T-helper 2 cell (primary cell): Measurements from ENCODE around the gene ITPR2.
A peak's percentile ranks its signal among the peaks of the same experiment; 100 is the strongest.
"Not testable (repeated sequence)": the region's sequence is repeated elsewhere in the genome, so short reads cannot be mapped to it uniquely, and the experiment has no call there.

ENCODE experiments used
- DNase-seq, 5 experiments: peaks; one replicate each; pipeline versions ENCODE4 v3.0.0 to v3.0.0-alpha.2; 2012 to 2022

ITPR2 gene

DNA sequence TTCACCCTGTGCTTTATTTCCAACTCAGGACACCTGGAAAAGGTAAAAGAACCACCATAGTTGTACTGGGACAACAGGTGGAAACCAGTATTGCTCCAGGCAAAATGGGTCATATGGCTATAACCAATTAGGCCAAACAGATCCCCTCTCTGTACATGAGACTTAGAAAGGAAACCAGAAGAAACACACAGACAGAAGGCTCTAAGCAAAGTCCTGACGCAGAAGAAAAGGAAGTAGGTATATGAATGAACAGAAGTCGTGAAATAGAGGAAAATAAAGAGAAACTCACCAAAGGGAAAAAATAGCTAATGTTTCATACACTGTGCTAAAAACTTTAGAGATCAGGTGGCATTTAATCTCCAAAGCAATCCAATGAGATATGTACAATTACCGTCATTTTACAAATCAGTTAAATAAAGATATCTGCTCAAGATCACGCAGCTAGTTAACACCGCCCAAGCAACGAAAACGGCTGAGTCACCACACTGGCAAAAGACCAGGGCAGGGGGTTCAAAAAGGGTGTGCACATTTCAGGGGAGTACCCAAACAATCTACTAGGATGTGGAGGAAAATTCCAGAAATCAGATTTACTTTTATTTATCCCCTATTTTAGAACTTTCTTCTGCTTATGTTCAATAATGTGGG lies 82.3 kb downstream of the ITPR2 start:
- DNase-seq = no peak

DNA sequence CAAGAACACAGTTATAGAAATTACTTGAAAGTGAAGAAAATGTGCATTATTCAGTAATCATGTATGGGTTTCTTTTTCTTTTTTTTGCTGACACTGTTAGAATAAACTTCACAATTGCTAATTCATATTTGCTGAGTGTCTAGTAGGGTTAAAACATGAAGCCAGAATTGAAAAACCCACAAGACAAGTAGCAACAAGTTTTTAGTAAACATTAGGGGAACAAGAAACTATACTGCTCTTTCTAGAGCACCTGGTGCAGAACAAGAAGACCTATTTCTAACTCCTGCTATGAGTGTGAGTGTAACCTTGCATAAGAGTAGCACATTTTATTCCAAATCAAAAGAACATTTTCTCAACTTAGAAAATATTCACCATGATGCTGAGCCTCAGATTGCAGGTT lies 83.2 kb downstream of the ITPR2 start:
- DNase-seq = peak in 1 of 5 experiments; percentile 61

DNA sequence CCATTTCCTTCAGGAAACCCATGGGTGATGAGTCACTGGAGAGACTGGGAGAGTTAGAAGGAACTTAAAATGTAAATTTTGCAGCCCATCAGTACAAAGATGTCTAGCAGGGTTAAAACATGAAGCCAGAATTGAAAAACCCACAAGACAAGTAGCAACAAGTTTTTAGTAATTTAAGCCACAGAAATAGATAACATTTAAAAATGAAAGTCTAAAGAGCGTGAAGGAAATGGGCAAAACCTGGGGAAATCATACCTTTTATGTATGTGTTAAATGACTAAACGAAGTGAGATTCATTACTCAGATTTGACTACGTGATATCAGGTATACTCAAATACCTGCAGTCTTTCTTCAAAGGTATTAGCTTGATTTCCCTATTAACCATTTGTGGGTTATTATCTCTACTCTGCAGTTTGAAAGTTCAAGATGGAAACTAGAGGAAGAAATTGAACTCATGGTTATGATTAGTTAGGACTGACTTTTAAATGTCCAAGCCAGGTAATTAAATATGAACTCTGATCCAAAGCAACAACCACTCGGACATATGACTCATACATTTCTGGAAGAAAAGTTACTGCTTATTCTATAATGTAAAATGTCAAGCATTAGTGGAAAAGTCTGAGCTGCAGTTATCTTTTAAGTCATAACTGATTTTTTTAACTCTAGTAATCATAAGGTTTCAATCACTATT lies 84.1 kb downstream of the ITPR2 start:
- peak in 1 of 5 experiments; percentile 75 for DNase-seq

- peak in 1 of 5 experiments; percentile 52 for DNase-seq
Observed at GRCh38 chr12:26748412-26748740, 84.6 kb downstream of the ITPR2 start.

- peak in 1 of 5 experiments; percentile 56 for DNase-seq
Observed at GRCh38 chr12:26746121-26746714, 86.8 kb downstream of the ITPR2 start.

DNA sequence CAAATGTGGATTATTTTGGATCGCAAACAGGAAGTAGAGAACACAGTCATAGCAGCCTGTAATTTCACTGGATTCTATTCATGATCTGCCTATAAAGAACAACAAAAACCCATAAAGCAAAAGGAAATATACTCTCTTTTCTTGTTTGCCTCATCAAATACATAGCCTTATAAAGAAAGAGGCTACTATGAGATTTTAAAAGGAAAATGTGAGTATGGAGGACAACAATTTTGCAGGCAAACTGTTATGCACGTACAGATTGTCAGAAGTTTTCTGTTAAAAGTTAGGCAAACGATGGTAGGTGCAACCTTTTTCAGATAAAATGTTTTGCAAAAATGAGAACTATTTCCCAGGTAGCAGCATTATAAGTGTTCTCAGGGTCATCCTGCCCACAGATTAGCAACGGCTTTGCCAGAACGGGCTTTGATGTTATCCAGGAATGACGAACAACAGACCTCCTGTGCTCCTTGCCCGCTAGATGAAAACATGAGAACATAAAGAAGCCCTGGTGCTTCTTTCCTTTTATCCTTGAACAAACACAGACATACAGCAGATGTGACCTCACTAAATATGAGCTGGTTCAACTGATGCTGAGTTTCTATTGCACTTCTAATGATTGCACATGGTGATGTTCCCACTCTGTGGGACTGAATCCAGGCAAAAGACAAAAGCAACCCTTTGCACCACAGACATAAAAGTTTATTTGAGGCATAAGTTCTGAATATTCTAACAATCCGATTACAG lies 88.1 kb downstream of the ITPR2 start:
- DNase-seq = no peak

DNA sequence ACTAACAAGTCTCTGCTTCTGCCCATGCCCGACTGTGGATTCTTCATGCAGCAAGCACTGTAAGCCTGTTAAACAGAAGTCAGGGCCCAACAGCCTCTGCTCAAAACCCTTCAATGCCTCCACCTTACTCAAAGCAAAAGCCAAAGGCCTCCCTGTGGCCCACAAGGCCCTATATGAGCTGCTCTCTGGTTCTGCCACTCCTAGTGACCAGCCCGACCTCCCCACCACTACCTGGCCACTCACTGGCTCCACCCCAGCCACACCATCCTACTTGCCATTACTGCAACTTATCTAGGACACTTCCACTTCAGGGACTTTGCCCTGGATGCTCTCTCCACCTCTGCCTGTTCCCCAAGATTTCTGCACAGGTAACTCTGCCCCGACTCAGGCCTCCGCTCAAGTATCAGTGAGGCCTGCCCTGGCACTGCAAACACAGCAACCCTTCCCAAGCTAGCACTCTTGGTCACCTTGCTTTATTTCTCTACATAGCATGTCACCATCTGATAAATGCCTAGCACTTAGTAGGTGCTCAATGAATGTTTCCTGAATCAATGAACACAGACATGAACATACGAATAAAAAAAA lies 88.9 kb downstream of the ITPR2 start:
- no peak for DNase-seq

DNA sequence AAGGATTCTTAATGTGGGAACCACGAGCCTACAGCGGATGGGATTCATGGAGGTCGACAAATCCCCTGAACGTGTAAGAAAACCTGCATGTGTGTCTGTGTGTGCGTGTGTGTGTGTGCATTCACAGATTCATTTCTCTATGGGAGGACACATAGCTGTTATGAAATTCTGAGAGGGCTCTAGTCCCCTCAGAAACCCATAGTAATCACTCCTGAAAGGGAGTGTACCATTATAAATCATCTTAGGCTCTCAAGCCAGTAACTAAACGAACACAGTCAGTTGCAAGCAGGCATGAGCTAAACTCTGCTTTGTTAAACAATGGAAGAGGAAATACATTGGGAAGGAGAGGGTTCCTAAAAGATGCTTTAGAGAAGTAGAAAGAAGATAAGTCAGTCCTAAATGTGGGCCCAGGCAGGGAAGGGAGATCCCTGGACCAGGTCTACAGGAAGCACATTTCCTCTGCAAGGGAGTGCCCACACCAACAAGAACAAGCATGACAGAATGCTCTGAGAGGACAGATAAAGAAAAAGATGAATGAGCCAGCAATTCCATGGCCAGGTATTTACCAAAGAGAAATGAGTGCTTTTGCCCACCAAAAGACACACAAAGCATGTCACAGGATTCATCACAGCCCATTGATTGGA lies 91.3 kb downstream of the ITPR2 start:
- DNase-seq = no peak

DNA sequence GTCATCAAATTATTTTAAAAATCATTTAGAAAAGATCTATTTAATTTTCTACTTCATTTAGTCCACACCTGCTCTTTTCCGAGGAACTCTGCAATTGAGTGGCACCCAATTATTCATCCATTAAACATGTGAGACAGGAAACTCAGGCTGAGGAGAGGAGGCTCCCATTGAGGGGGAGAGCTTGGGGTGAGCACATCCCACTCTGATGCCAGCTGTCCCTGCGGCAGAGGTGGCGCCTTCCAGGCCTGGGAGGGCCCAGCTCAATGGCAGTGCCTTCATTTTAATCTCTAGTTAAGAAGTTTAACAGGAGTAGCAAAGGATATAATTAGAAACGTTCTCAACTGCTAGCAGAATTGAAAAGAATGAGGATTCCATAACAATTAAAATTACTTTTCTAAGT lies 92.0 kb downstream of the ITPR2 start:
- no peak for DNase-seq

GRCh38 chr12:26740348-26740747 lies 92.6 kb downstream of the ITPR2 start:
- DNase-seq = no peak

- no peak for DNase-seq
Observed at GRCh38 chr12:26737487-26738030, 95.4 kb downstream of the ITPR2 start.

- DNase-seq = no peak
Observed at GRCh38 chr12:26736563-26737486, 96.2 kb downstream of the ITPR2 start.

DNA sequence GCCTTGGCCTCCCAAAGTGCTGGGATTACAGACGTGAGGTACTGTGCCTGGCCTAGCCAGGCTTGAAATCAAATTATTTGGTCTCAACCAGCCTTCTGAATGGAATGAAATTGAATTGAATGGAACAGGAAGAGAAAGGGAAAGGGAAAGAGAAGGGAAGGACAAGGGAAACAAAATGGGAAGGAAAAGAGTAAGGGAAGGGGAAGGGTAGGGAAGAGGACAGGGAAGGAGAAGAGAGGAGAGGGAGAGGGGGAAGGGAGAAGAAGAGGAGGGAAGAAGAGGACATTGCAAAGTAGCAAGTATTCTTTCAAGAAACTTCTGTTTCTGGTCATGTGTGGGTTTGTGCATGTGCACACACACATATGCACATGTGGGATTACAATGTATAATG lies 97.8 kb downstream of the ITPR2 start:
- no peak for DNase-seq

DNA sequence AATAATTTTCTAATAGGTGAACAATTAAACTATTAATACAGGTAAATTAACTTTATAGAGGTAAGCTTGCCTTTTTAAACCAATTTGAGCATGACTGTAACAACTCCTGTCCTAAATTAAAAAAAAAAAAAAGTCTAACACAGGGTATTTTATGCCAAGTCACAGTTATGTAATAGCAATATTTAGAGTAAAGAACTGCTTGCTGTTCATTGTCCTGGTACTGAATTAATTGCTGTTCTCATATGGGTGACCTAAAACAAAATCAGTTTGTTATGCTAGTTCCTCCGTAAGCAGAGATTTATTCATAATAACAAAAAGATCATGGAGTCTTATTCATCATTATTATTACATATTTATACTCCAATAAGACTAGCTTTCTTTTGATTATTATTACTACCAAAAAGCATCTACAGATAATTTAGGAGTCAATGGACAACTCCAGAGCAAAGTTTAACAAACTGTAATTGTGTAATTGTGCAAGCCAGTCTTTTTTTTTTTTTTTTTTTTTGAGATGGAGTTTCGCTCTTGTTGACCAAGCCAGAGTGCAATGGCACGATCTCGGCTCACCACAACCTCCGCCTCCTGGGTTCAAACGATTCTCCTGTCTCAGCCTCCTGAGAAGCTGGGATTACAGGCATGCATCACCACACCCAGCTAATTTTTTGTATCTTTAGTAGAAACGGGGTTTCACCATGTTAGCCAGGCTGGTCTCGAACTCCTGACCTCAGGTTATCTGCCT lies 98.3 kb downstream of the ITPR2 start:
- no peak for DNase-seq

GRCh38 chr12:26732005-26732908 lies 100.7 kb downstream of the ITPR2 start:
- DNase-seq = no peak

DNA sequence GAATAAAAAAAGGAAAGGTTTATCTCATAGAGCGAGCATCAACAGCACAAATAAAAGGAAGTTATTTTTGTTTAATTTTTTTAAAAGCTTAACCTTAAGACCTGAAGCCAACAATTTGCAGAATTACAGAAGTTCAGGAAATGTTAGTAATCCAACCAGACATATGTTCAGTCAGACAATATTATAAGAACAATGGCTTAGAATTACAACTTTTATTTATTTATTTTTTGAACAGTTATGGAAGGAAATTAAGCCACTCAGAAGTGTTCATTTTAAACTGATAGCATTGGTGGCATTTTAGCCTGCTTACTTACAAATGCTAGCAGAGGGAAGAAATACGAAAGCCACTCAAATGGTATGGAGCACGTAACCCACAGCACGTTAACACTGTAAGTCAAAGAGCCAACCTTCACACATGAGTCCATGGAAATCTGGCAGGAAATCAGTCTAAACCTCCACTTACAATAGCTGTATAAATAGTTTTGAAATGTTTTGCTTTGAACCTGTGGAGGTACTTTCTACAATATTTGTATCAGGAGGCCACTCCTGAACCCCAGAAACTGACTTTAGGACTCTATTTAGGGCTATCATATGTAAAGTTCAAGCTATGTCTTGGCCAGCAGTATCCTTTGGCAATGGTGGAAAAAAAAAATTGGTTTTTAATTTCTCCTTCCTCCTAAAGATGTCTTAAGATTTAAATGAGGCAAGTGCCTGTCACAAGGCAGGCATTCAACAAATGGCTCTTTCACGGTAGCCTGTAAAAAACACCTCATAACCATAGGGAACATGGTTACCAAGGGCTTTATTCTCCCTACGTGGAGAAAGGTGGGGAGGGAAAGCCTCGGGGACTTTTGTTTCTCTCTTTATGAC lies 102.3 kb downstream of the ITPR2 start:
- DNase-seq = no peak

GRCh38 chr12:26729137-26729671 lies 103.8 kb downstream of the ITPR2 start:
- not testable (repeated sequence) for DNase-seq
